Placental epithelial cell (primary cell): ENCODE data around the gene EFCAB7. TPM values are rescaled to one million over a fixed set of nuclear protein-coding genes. Genes with fewer than 3 reads are reported as not detected.

ENCODE experiments used
- small RNA-seq: library from RNA; depleted of rRNA; stranded (forward); fragments of <200 nt; gene quantifications from one replicate; pipeline ENCODE3, GENCODE V24; 2012
- total RNA-seq: library from RNA; depleted of rRNA; stranded (reverse); fragments of >200 nt; gene quantifications from 2 replicates; pipeline ENCODE4 v1.2.3, GENCODE V29; 2012

The EFCAB7 gene, protein sequence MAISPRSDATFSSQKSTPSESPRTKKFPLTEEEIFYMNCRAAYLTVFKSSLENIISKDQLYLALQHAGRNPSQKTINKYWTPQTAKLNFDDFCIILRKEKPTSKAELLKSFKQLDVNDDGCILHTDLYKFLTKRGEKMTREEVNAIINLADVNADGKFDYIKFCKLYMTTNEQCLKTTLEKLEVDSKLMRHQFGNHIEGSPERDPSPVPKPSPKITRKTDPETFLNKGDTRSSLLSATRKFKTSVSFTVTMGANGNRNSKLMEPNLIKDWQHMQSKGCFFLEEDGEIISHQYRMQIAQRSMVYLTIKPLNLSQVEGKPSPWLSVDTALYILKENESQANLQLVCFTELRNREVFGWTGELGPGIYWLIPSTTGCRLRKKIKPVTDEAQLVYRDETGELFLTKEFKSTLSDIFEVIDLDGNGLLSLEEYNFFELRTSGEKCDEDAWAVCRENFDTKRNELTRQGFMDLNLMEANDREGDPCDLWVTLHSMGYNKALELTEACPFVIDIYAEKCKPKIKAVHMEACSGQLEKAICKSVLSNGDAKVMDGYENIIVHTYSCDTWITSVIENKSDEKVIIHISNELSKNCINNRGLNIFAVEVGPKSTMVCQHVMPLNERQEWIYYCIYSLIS
- 3.8 and 5.1 TPM in 2 replicates for total RNA-seq

DNA sequence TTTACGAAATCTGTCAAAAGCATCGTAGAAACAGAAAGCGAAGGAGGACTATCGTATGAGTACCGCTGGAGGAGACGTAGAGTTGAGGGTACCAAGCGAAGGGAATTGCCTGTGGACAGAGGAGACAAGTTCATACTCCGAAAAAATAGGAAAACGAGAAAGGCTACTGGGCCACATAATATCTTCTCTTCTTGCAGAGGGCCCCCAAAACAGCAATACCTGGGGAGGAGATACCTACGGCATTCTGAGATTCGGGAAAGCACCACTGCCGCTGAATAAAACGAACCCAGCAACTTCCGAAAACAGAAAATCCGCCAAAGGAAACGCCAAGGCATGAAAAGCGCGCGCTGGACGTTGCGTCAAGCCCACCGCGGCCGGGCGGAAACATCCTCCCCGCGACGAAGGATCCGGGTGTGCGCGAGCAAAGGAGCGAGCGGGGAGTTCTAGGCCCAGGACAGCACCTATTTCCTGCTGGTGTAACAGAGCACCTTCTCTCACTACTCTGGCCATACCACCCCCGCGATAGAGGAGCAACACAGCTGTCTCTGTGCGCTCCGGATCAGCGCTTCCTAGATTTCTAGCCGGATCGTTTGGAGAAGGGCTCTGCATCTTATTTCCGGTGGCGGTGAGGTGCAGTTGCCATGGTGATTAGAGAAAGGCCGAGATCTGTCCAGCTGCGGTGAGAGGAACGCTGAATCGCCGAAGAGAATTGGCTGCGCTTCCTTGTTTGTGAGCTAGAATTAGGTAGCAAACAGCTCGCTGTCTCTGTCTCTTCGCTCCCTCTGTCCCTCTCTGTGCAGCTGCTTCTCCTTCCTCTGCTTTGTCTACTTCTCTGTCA lies at the start of gene EFCAB7, which contains the start of gene ITGB3BP:
EFCAB7 (plus strand) TSS at position 635 of the 838 bp plus-strand sequence. CDS start 2,048 bp downstream, outside the sequence.
ITGB3BP (minus strand) TSS at position 335 of the 838 bp plus-strand sequence; CDS start at position 243, 92 bp downstream.

DNA sequence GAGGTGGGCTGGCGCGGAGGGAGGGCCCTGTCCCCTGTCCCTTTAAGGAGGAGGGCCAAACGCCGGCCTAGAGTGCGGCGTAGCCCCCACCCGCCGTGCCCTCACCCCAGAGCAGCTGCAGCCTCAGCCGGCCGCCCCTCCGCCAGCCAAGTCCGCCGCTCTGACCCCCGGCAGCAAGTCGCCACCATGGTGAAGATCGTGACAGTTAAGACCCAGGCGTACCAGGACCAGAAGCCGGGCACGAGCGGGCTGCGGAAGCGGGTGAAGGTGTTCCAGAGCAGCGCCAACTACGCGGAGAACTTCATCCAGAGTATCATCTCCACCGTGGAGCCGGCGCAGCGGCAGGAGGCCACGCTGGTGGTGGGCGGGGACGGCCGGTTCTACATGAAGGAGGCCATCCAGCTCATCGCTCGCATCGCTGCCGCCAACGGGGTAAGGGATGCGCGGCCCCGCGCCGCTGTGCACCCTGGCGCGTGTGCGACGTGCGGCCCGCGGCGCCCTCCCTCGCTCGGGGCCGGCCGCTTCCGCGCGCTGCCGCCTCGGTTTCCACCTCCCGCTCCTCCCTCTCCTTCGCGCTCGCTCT lies 70.1 kb downstream of the EFCAB7 start, which contains the start of gene PGM1:
PGM1 (plus strand) TSS at position 109 of the 583 bp plus-strand sequence; CDS start at position 187, 78 bp downstream.

Small RNA genes lying within 50 kb of the gene (small RNA-seq; reads per million reads assigned to genes)
- gene RF02105 (not detected), gene RF02106 (not detected), gene RF02107 (not detected), gene RF02108 (not detected), gene RF02109 (not detected), gene RF02110 (not detected), gene RN7SL488P (not detected), gene RNU7-123P (not detected)

Other genes with a start within 250 kb of the EFCAB7 start
- gene FOXD3, start 201.0 kb upstream of the EFCAB7 start, total RNA-seq, result not detected in 2 replicates
- gene ALG6, start 155.9 kb upstream of the EFCAB7 start, total RNA-seq, result 8.4 and 9.4 TPM in 2 replicates
- gene ITGB3BP, start 300 bp upstream of the EFCAB7 start, total RNA-seq, result 9.2 and 15.3 TPM in 2 replicates
- 115 and 233 TPM in 2 replicates for gene PGM1, start 69.9 kb downstream of the EFCAB7 start, total RNA-seq